Left ventricle myocardium superior (tissue), 1 donor: Measurements from ENCODE around the gene KIF26B. TPM values are rescaled to one million over a fixed set of nuclear protein-coding genes. Genes with fewer than 3 reads are reported as not detected.
"Not testable (repeated sequence)": the region's sequence is repeated elsewhere in the genome, so short reads cannot be mapped to it uniquely, and the experiment has no call there.

Experiments
- ATAC-seq: fragments of 200-7000 bp; cut with Tn5 transposase; one replicate; pipeline ENCODE4 v1.9.1; 2020; ENCODE audit warnings: mild to moderate bottlenecking, moderate library complexity
- DNase-seq: peaks from one replicate; pipeline ENCODE4 v3.0.0-alpha.2; 2020
- intact Hi-C: fragments of 100-400 bp; cut with micrococcal nuclease; formaldehyde crosslinking; loops from one replicate; pipeline ENCODE4 v1.11.0; 2022
- total RNA-seq: library from RNA; stranded (reverse); fragmentation: NEBNext Ultra II Directional; extraction: Animal tissue kit (Norgen Biotek cat#: 25700); gene quantifications from one replicate; pipeline ENCODE4 v1.2.1, GENCODE V29; 2021
- donor health status: DM: no; HTN: yes; CAD: no; lungs with severe emphysema.

The KIF26B gene
- total RNA-seq, 1 donor from 2014 or later = 3.1 TPM

GRCh38 chr1:245656189-245656717, 501.5 kb downstream of the KIF26B start:
- intact Hi-C loops = no loop called here
- ATAC-seq (no peak), DNase-seq (no peak)

- DNase-seq (no peak), ATAC-seq (no peak)
- intact Hi-C loops = no loop called here
Observed at GRCh38 chr1:245657371-245657770, 502.6 kb downstream of the KIF26B start.

GRCh38 chr1:245663373-245663772, 508.6 kb downstream of the KIF26B start:
- ATAC-seq = no peak
- intact Hi-C loops = no loop called here
- DNase-seq = no peak

- no peak for ATAC-seq
- no peak for DNase-seq
- intact Hi-C loops = no loop called here
Observed at GRCh38 chr1:245663841-245664240, 509.1 kb downstream of the KIF26B start.

GRCh38 chr1:245666412-245666811, 511.6 kb downstream of the KIF26B start:
- intact Hi-C loops = no loop called here

GRCh38 chr1:245671349-245671748, 516.6 kb downstream of the KIF26B start:
- ATAC-seq (no peak), DNase-seq (no peak)
- intact Hi-C loops = no loop called here

More at GRCh38 chr1:245666412-245666811, 511.6 kb downstream of the KIF26B start:
- DNase-seq (no peak), ATAC-seq (no peak)

GRCh38 chr1:245671966-245672767, 517.4 kb downstream of the KIF26B start:
- ATAC-seq (no peak), DNase-seq (no peak)
- intact Hi-C loops = no loop called here

GRCh38 chr1:245672836-245673656, 518.3 kb downstream of the KIF26B start:
- DNase-seq, ATAC-seq, intact Hi-C loops: not testable (repeated sequence)

- intact Hi-C loops = no loop called here
- no peak for ATAC-seq
- no peak for DNase-seq
Observed at GRCh38 chr1:245673881-245674414, 519.2 kb downstream of the KIF26B start.

- DNase-seq (no peak), ATAC-seq (no peak)
- intact Hi-C loops = no loop called here
Observed at GRCh38 chr1:245677461-245678240, 522.9 kb downstream of the KIF26B start.

- intact Hi-C loops = no loop called here
- DNase-seq = no peak
- ATAC-seq = no peak
Observed at GRCh38 chr1:245678860-245679411, 524.2 kb downstream of the KIF26B start.

- DNase-seq (no peak), ATAC-seq (no peak)
- intact Hi-C loops = no loop called here
Observed at GRCh38 chr1:245679821-245680780, 525.3 kb downstream of the KIF26B start.

GRCh38 chr1:245682638-245683628, 528.1 kb downstream of the KIF26B start:
- intact Hi-C loops = no loop called here
- ATAC-seq (peak; percentile 84), DNase-seq (no peak)

- intact Hi-C loops = no loop called here
- no peak for DNase-seq
Observed at GRCh38 chr1:245683676-245684075, 528.9 kb downstream of the KIF26B start.

GRCh38 chr1:245684166-245684565, 529.4 kb downstream of the KIF26B start:
- intact Hi-C loops = no loop called here
- no peak for DNase-seq
- ATAC-seq = no peak

More at GRCh38 chr1:245683676-245684075, 528.9 kb downstream of the KIF26B start:
- ATAC-seq = peak; percentile 26

- intact Hi-C loops = no loop called here
- ATAC-seq (no peak), DNase-seq (no peak)
Observed at GRCh38 chr1:245684571-245684970, 529.8 kb downstream of the KIF26B start.
